Non-pigmented ciliary epithelial cell (primary cell): ENCODE measurements around the gene COA3.

Experiments used
- DNase-seq: peaks from one replicate; pipeline ENCODE4 v3.0.0-alpha.2; 2010; ENCODE audit warnings: low read depth

COA3 gene

GRCh38 chr17:42750739-42751344 lies 47.7 kb downstream of the COA3 start:
- no peak for DNase-seq

- DNase-seq, result no peak
Observed at GRCh38 chr17:42748908-42749798, 49.4 kb downstream of the COA3 start.

DNA sequence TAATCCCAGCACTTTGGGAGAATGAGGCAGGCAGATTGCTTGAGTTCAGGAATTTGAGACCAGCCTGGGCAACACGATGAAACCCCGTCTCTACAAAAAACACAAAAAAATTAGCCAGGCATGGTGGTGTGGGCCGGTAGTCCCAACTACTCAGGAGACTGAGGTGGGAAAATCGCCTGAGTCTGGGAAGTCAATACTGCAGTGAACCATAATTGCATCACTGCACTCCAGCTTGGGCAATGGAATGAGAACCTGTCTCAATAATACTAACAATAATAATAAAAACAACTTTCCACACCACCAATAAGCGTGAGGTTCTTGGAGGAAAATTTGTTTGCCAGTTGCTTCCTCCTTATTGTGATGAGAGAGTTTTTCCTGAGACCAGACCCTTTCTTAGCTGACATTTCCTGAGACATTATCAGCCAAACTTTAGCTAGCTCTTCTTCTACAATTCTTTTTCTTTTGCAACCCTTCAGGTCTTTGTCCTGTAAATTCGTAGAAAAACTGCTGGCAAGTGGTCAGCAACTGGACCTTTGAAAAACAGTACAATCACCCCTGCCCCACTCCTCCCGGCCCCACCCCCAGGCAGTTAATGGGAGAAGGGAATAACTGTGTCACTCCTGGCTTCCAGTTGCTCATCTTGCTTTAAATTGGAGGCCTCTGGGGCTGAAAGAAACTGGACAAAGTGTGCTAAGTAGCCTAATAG lies 50.1 kb downstream of the COA3 start:
- no peak for DNase-seq
